HG03469 (cell line): Measurements from ENCODE around the gene NME3.

Experiments
- ATAC-seq: cut with Tn5 transposase; IDR thresholded peaks from one replicate; pipeline ENCODE4 v1.9.1; 2021; ENCODE audit warnings: mild to moderate bottlenecking, moderate library complexity, moderate number of reproducible peaks; ENCODE audit not compliant: unreplicated experiment

Gene NME3

GRCh38 chr16:1731073-1731472, 40.3 kb downstream of the NME3 start:
- no peak for ATAC-seq

GRCh38 chr16:1729445-1729844, 41.9 kb downstream of the NME3 start:
- no peak for ATAC-seq

- ATAC-seq: no peak
Measured at GRCh38 chr16:1729026-1729425, 42.3 kb downstream of the NME3 start.

- ATAC-seq: no peak
Measured at GRCh38 chr16:1727651-1728624, 43.4 kb downstream of the NME3 start.

- no peak for ATAC-seq
Measured at GRCh38 chr16:1726661-1727502, 44.5 kb downstream of the NME3 start.

GRCh38 chr16:1724491-1724890, 46.9 kb downstream of the NME3 start:
- ATAC-seq: no peak

- ATAC-seq: no peak
Measured at GRCh38 chr16:1723450-1724147, 47.7 kb downstream of the NME3 start.

- ATAC-seq: no peak
Measured at GRCh38 chr16:1721372-1721771, 50.0 kb downstream of the NME3 start.
